KOPT-K1 (cell line): ENCODE measurements around the gene TH.
"Not testable (repeated sequence)": the region's sequence is repeated elsewhere in the genome, so short reads cannot be mapped to it uniquely, and the experiment has no call there.

Experiments used
- H3K27ac ChIP-seq: fragments of 200-600 bp; sonication (generic); 2 replicates; pipeline ENCODE4 v1.5.1; 2016; ENCODE audit warnings: antibody characterized with exemption, mild to moderate bottlenecking, low read depth, low read length; ENCODE audit not compliant: poor library complexity, severe bottlenecking
- H3K36me3 ChIP-seq: fragments of 200-600 bp; sonication (generic); 2 replicates; pipeline ENCODE4 v1.5.1; 2017; ENCODE audit warnings: antibody characterized with exemption, mild to moderate bottlenecking, low read length, moderate library complexity; ENCODE audit not compliant: insufficient read depth
- H3K9me3 ChIP-seq: fragments of 200-600 bp; sonication (generic); 2 replicates; pipeline ENCODE4 v1.5.1; 2017; ENCODE audit warnings: antibody characterized with exemption, low read length, mild to moderate bottlenecking; ENCODE audit not compliant: insufficient read depth, poor library complexity, severe bottlenecking

Gene TH

DNA sequence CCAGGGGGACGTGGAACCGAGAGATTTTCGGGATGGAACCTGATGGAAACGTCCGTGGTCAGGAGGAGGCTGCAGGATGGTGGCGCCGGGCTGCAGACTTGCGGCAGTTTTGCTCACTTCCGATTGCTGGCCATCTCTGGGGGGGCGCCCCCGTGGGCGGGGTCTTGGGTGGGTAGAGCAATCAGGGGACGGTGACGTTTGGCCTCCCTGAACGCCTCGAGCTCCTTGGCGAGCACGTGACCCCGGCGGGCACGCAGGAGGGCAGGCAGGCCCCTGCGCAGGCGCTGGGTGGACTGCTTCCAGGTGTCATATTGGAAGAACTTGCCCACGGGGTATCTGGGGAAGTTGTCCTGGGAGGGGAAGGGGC is 38.8 kb downstream of the TH start:
- Histone ChIP-seq H3K36me3 (no peaks in the 10 kb centered on the region), H3K9me3 (no peaks in the 10 kb centered on the region), H3K27ac (no peak overlapping the region)

GRCh38 chr11:2132246-2132645 is 39.4 kb downstream of the TH start:
- Histone ChIP-seq H3K36me3 (no peaks in the 10 kb centered on the region), H3K27ac (no peak overlapping the region)

DNA sequence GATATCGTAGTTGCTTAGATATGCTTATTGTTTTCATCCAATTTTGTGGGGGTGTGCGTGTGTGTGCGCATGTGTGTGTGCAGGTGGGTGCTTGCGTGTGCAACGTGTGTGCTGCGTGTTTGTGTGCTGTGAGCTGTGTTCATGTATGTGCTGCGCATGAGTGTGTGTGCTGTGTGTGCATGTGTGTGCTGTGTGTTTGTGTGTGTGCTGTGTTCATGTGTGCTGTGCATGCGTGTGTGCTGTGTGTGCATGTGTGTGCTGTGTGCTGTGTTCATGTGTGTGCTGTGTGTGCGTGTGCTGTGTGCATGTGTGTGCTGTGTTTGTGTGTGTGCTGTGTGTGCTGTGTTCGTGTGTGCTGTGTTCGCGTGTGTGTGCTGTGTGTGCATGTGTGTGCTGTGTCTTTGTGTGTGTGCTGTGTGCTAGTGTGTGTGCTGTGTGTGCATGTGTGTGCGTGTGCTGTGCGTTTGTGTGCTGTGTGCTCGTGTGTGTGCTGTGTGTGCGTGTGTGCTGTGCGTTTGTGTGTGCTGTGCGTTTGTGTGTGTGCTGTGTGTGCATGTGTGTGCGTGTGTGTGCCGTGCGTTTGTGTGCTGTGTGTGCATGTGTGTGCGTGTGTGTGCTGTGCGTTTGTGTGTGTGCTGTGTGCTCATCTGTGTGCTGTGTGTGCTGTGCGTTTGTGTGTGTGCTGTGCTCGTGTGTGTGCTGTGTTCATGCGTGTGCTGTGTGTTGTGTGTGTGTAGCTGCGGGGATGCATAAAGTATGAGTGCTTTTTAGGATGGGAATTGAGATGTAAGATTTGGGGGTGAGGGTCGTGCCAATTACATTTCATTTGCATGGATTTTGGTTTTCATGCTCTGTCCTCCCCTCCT is 40.0 kb downstream of the TH start:
- H3K27ac ChIP-seq: no peak overlapping the region
- H3K36me3 ChIP-seq: no peaks in the 10 kb centered on the region
- H3K9me3 ChIP-seq: no peaks in the 10 kb centered on the region

More at GRCh38 chr11:2132246-2132645, 39.4 kb downstream of the TH start:
- no peaks in the 10 kb centered on the region for H3K9me3 ChIP-seq

GRCh38 chr11:2130881-2131352 is 40.7 kb downstream of the TH start:
- Histone ChIP-seq H3K27ac (no peak overlapping the region), H3K9me3 (no peaks in the 10 kb centered on the region), H3K36me3 (no peaks in the 10 kb centered on the region)

GRCh38 chr11:2129699-2130366 is 41.8 kb downstream of the TH start:
- Histone ChIP-seq H3K9me3 (no peaks in the 10 kb centered on the region), H3K27ac (no peak overlapping the region), H3K36me3 (no peaks in the 10 kb centered on the region)

- no peak overlapping the region for H3K27ac ChIP-seq
- H3K9me3 ChIP-seq: no peaks in the 10 kb centered on the region
- H3K36me3 ChIP-seq: no peaks in the 10 kb centered on the region
Observed at GRCh38 chr11:2129308-2129698, 42.3 kb downstream of the TH start.

DNA sequence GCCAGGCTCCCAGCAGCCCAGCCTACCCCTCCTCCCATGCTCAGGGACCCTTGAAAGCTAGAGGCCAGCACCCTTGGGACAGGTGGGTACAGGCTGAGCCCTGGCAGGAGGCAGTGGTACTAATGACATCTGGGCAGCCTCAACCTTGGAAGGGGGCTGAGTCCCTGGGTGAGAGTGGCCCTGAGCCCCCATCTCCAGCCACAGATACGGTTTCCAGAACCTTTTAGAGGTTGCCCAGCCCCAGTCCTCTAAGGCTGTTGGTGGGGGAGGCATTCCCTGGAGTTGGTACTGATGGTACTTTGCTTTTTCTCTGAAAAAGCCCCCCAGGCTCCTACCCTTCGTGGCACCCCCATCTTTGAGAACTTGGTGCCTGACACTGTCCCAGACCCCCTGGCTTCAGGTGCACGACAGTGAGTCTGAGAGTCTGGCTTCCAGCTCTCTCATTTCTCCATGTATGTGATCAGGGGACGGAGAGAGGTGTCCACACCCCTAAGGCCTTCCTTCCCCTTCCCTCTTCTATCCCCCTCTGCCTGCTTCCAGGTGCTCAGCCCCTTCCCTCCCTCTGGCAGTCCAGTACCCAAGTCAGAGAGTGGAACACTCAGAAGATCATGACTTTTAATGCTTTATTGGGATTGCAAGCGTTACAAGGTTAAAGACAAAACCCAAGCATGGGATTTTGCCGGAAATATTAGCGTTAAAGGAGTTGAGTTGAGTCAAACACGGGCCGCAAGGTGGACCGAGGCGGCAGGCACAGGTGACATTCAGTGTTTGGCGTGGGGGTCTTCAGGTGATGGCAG is 42.9 kb downstream of the TH start:
- Histone ChIP-seq H3K9me3 (no peaks in the 10 kb centered on the region), H3K36me3 (no peaks in the 10 kb centered on the region), H3K27ac (no peak overlapping the region)

GRCh38 chr11:2128130-2128510 is 43.5 kb downstream of the TH start:
- H3K9me3 ChIP-seq: no peaks in the 10 kb centered on the region
- no peaks in the 10 kb centered on the region for H3K36me3 ChIP-seq
- no peak overlapping the region for H3K27ac ChIP-seq

DNA sequence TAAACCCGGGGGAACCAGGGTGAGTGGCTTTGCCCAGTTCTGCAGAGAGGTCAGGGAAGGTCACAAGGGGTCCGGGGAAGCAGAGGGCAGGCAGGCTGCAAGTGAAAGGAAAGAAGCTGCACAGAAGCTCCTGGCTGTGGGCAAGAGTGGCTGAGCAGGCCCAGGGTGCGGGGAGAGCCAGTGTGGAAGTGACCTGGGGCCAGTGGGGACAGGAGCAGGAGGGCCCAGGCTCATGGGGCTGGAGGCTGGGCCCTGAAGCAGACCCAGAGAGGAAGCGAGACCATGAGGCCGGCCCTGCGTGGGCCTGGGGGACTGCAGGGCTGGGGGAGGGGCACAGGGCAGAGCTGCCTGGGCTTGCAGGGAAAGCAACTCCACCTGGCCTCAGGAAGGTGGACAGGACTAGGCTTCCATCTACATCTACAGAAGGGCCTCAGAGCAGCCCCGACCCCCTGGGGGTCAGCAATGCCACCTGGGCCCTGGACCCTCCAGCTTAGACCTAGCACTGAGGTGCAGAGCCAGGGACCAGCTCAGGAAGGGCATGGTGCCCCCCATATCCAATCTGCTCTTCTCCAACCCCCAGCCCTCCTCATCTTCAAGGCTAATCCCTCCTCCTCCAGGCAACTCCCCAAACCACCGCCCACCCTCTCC is 44.0 kb downstream of the TH start:
- no peaks in the 10 kb centered on the region for H3K36me3 ChIP-seq
- no peaks in the 10 kb centered on the region for H3K9me3 ChIP-seq
- no peak overlapping the region for H3K27ac ChIP-seq

DNA sequence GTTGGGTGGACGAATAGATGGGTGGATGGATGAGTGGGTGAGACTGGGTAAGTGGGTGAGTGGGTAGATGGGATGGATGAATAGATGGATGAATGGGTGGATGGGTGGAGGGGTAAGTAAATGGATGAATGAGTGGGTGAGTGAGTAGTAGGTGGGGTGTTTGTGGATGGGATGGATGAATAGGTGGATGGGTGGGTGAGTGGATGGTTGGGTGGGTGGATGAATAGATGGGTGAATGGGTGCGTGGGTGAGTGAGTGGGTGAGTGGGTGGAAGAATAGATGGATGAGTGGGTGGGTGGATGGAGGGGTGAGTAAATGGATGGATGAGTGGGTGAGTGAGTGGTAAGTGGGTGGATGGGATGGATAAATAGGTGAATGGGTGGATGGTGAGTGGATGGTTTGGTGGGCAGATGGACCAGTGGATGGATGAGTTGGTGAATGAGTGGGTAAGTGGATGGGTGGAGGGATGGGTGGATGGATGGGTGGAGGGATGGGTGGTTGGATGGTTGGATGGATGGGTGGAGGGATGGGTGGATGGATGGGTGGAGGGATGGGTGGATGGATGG is 45.0 kb downstream of the TH start:
- no peaks in the 10 kb centered on the region for H3K9me3 ChIP-seq
- H3K27ac ChIP-seq: no peak overlapping the region
- H3K36me3 ChIP-seq: no peaks in the 10 kb centered on the region

DNA sequence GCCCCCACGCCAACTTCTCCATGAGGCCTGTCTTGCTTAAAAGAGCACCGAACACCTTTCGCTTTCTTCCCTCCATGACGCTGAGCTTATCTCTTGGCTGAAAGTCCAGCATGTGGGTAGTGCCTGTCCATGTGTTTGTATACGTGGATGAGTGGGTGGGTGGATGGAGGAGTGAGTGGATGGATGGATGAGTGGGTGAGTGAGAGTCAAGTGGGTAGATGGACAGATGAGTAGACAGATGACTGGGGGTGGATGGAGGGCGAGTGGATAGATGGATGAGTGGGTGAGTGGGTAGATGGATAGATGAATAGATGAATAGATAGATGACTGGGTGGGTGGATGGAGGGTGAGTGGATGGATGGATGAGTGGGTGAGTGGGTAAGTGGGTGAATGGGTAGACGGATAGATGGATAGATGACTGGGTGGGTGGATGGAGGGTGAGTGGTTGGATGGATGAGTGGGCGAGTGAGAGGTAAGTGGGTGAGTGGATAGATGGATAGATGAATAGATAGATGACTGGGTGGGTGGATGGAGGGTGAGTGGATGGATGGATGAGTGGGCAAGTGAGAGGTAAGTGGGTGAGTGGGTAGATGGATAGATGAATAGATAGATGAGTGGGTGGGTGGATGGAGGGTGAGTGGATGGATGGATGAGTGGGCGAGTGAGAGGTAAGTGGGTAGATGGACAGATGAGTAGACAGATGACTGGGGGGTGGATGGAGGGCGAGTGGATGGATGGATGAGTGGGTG is 46.7 kb downstream of the TH start:
- not testable (repeated sequence) for H3K27ac ChIP-seq, H3K9me3 ChIP-seq, H3K36me3 ChIP-seq

DNA sequence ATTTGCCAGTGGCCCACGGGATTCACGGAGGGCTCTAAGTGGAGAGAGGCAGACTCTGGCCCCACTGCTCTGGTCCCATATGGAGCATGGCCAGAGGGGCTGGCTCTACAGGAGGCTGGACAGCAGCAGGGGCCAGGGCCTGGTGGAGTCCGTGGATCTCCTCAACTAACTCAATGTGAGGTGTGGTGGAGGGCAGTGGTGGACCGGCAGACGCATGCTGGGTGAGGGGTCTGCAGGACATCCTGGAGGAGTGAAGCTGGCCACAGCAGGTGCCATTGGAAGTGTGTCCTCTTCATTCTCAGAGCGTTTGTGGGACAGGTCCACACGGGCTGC is 48.0 kb downstream of the TH start:
- Histone ChIP-seq H3K9me3 (no peaks in the 10 kb centered on the region), H3K36me3 (no peaks in the 10 kb centered on the region), H3K27ac (no peak overlapping the region)

DNA sequence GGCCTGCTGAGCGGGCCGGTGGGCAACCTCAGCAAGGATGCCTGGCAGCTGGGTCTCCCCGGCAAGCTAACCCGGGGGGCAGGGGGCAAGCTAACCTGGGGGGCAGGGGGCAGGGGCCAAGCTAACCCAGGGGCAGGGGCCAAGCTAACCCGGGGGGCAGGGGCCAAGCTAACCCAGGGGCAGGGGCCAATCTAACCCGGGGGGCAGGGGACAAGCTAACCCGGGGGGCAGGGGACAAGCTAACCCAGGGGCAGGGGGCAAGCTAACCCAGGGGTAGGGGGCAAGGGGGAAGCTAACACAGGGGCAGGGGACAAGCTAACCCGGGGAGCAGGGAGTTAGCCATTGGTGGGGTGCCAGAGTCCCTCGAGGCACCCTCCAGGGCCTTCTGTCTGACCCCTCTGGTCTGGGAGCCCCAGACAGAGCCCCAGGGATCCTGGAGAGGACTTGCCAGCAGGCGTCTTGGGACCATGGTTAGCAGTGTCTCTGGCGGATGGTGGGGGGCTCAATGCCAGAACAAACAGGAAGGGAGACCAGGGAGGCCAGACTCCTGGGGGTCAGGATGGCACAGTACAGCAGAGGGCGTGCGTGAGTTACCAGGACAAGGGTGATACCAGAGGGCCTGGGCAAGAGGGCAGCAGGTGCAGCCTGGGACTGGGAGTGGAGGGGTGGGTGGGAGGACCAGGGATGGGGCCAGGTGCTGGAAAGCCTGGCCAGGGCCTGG is 48.5 kb downstream of the TH start:
- Histone ChIP-seq H3K27ac (no peak overlapping the region), H3K9me3 (no peaks in the 10 kb centered on the region), H3K36me3 (no peaks in the 10 kb centered on the region)
